ENCODE data around the gene REEP6.

REEP6 gene

GRCh38 chr19:1491114-1491848 is at the start of gene REEP6:
Gene REEP6 (plus strand): TSS chr19:1491181. CDS start chr19:1491270, 89 bp downstream.
- DNase-seq (ENCODE audit: low read depth in 2 of 2), result no peak

GRCh38 chr19:1441677-1442438 is 49.1 kb upstream of the REEP6 start:
- no peak for DNase-seq (ENCODE audit: low read depth in 2 of 2)

- DNase-seq (ENCODE audit: low read depth in 2 of 2), result no peak
Measured at GRCh38 chr19:1445185-1445931, 45.6 kb upstream of the REEP6 start.

GRCh38 chr19:1445932-1446712 is 44.9 kb upstream of the REEP6 start:
- DNase-seq (ENCODE audit: low read depth in 2 of 2), result no peak

GRCh38 chr19:1446713-1447481 is 44.1 kb upstream of the REEP6 start:
- no peak for DNase-seq (ENCODE audit: low read depth in 2 of 2)

GRCh38 chr19:1447504-1447903 is 43.5 kb upstream of the REEP6 start:
- no peak for DNase-seq (ENCODE audit: low read depth in 2 of 2)

- DNase-seq (ENCODE audit: low read depth in 2 of 2), result no peak
Measured at GRCh38 chr19:1447944-1448343, 43.0 kb upstream of the REEP6 start.

GRCh38 chr19:1449467-1450442 is 41.2 kb upstream of the REEP6 start, which contains the start of gene APC2:
Gene APC2 (plus strand): TSS chr19:1450121. CDS start chr19:1453002, 2,881 bp downstream.
- peak; percentile 24 to 36 for DNase-seq (ENCODE audit: low read depth in 2 of 2)

- DNase-seq (ENCODE audit: low read depth in 2 of 2), result no peak
Measured at GRCh38 chr19:1450735-1451731, 39.9 kb upstream of the REEP6 start.

GRCh38 chr19:1451916-1452801 is 38.8 kb upstream of the REEP6 start:
- DNase-seq (ENCODE audit: low read depth in 2 of 2), result no peak

- DNase-seq (ENCODE audit: low read depth in 2 of 2), result no peak
Measured at GRCh38 chr19:1452802-1453524, 38.0 kb upstream of the REEP6 start.

- DNase-seq (ENCODE audit: low read depth in 2 of 2), result no peak
Measured at GRCh38 chr19:1453525-1454364, 37.2 kb upstream of the REEP6 start.

GRCh38 chr19:1455002-1455335 is 36.0 kb upstream of the REEP6 start:
- no peak for DNase-seq (ENCODE audit: low read depth in 2 of 2)

- no peak for DNase-seq (ENCODE audit: low read depth in 2 of 2)
Measured at GRCh38 chr19:1455336-1456120, 35.5 kb upstream of the REEP6 start.

Measured in fibroblast of skin of left quadriceps (primary cell).